DND-41 (cell line): ENCODE measurements around the gene GBX1.

Experiments
- CTCF ChIP-seq: IDR thresholded peaks from 2 replicates; pipeline ENCODE4 v1.5.1; 2012; ENCODE audit warnings: borderline replicate concordance, low read length, moderate library complexity, mild to moderate bottlenecking; ENCODE audit not compliant: poor library complexity, severe bottlenecking; ENCODE audit errors: extremely low read depth
- EZH2 ChIP-seq: IDR thresholded peaks from 3 replicates; pipeline ENCODE4 v1.6.1; 2012; ENCODE audit warnings: borderline replicate concordance, low read depth, mild to moderate bottlenecking, moderate library complexity, low read length, inconsistent platforms; ENCODE audit not compliant: severe bottlenecking

GRCh38 chr7:151100921-151101320 lies 66.6 kb downstream of the GBX1 start:
- TF ChIP-seq CTCF (no peak), EZH2 (no peak)
